Measurements from ENCODE around the gene MYO15A. TPM values are rescaled to one million over a fixed set of nuclear protein-coding genes. Genes with fewer than 3 reads are reported as not detected.

The MYO15A gene
- total RNA-seq, 1 experiment from 2014 or later: 0.28 TPM

- H3K4me3 ChIP-seq (ENCODE audit: low read depth, low read length, poor library complexity, severe bottlenecking): no peak overlapping the region
- no peak for DNase-seq (ENCODE audit: low spot score)
- no peaks in the 10 kb centered on the region for H3K4me1 ChIP-seq (ENCODE audit: insufficient read depth, low read length, poor library complexity, severe bottlenecking)
- no peaks in the 10 kb centered on the region for H3K9me3 ChIP-seq (ENCODE audit: low read depth, low read length, poor library complexity, severe bottlenecking)
- TF ChIP-seq, protein P1, sequence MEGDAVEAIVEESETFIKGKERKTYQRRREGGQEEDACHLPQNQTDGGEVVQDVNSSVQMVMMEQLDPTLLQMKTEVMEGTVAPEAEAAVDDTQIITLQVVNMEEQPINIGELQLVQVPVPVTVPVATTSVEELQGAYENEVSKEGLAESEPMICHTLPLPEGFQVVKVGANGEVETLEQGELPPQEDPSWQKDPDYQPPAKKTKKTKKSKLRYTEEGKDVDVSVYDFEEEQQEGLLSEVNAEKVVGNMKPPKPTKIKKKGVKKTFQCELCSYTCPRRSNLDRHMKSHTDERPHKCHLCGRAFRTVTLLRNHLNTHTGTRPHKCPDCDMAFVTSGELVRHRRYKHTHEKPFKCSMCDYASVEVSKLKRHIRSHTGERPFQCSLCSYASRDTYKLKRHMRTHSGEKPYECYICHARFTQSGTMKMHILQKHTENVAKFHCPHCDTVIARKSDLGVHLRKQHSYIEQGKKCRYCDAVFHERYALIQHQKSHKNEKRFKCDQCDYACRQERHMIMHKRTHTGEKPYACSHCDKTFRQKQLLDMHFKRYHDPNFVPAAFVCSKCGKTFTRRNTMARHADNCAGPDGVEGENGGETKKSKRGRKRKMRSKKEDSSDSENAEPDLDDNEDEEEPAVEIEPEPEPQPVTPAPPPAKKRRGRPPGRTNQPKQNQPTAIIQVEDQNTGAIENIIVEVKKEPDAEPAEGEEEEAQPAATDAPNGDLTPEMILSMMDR (conservative IDR thresholded peaks at IDR 0.05; ENCODE audit: low read depth, low read length): no peak
- TF ChIP-seq EZH2 (IDR thresholded peaks at IDR 0.05; ENCODE audit: borderline replicate concordance, low read depth, low read length, poor library complexity, severe bottlenecking): no peak
- no peaks in the 10 kb centered on the region for H3K27me3 ChIP-seq (replicated peaks; ENCODE audit: insufficient read depth, low read depth, low read length, poor library complexity)
- peaks cover 31% of the 10 kb centered on the region for H3K36me3 ChIP-seq (ENCODE audit: insufficient read depth, low read length, poor library complexity, severe bottlenecking)
- ChIA-PET POLR2A (ENCODE audit: low non-redundant PET) (no interaction called here), CTCF (no interaction called here)
- intact Hi-C loops (cut with micrococcal nuclease; ENCODE audit: unreplicated experiment): no loop called here
- H3K27ac ChIP-seq (ENCODE audit: low read depth, low read length, poor library complexity, severe bottlenecking): no peak overlapping the region
- BruUV-seq (replicated peaks): no TSS peak
Measured at GRCh38 chr17:18094409-18094807, 14.1 kb upstream of the MYO15A start.

DNA sequence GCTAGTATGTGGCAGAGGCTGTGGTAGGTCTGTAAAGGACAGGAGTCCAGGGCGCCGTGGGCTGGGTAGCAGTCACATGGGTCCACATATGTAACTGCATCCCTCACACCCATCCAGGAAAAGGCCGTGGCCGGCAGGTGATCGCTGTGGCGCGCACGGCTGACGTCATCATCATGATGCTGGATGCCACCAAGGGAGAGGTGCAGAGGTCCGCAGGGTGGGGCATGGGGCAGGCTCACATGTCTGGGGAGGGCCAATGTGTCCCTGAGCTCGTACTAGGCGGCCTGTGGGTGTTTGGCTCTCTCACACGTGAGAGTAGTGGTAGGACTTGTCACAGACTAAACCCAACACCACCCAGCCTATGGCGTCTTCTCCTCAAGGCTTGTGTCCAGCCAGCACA lies 9.0 kb upstream of the MYO15A start:
- intact Hi-C loops (cut with micrococcal nuclease; ENCODE audit: unreplicated experiment): no loop called here
- POLR2A ChIA-PET (ENCODE audit: low non-redundant PET): no interaction called here
- no TSS peak for BruUV-seq (replicated peaks)
- Histone ChIP-seq H3K4me3 (ENCODE audit: low read depth, low read length, poor library complexity, severe bottlenecking) (no peak overlapping the region), H3K36me3 (ENCODE audit: insufficient read depth, low read length, poor library complexity, severe bottlenecking) (peaks cover 29% of the 10 kb centered on the region), H3K9me3 (ENCODE audit: low read depth, low read length, poor library complexity, severe bottlenecking) (no peaks in the 10 kb centered on the region), H3K27ac (ENCODE audit: low read depth, low read length, poor library complexity, severe bottlenecking) (no peak overlapping the region), H3K4me1 (ENCODE audit: insufficient read depth, low read length, poor library complexity, severe bottlenecking) (no peaks in the 10 kb centered on the region), H3K27me3 (replicated peaks; ENCODE audit: insufficient read depth, low read depth, low read length, poor library complexity) (no peaks in the 10 kb centered on the region)
- no peak for DNase-seq (ENCODE audit: low spot score)
- TF ChIP-seq, protein P1 (conservative IDR thresholded peaks at IDR 0.05; ENCODE audit: low read depth, low read length): no peak
- TF ChIP-seq EZH2 (IDR thresholded peaks at IDR 0.05; ENCODE audit: borderline replicate concordance, low read depth, low read length, poor library complexity, severe bottlenecking): no peak
- CTCF ChIA-PET: no interaction called here

GRCh38 chr17:18100616-18101015 lies 7.9 kb upstream of the MYO15A start:
- intact Hi-C loops (cut with micrococcal nuclease; ENCODE audit: unreplicated experiment): no loop called here
- CTCF ChIA-PET: no interaction called here
- POLR2A ChIA-PET (ENCODE audit: low non-redundant PET): no interaction called here
- no peaks in the 10 kb centered on the region for H3K9me3 ChIP-seq (ENCODE audit: low read depth, low read length, poor library complexity, severe bottlenecking)
- no peak overlapping the region for H3K4me3 ChIP-seq (ENCODE audit: low read depth, low read length, poor library complexity, severe bottlenecking)
- no TSS peak for BruUV-seq (replicated peaks)
- no peaks in the 10 kb centered on the region for H3K27me3 ChIP-seq (replicated peaks; ENCODE audit: insufficient read depth, low read depth, low read length, poor library complexity)
- TF ChIP-seq EZH2 (IDR thresholded peaks at IDR 0.05; ENCODE audit: borderline replicate concordance, low read depth, low read length, poor library complexity, severe bottlenecking): no peak
- TF ChIP-seq, protein P1 (conservative IDR thresholded peaks at IDR 0.05; ENCODE audit: low read depth, low read length): no peak
- peaks cover 28% of the 10 kb centered on the region for H3K36me3 ChIP-seq (ENCODE audit: insufficient read depth, low read length, poor library complexity, severe bottlenecking)
- H3K27ac ChIP-seq (ENCODE audit: low read depth, low read length, poor library complexity, severe bottlenecking): no peak overlapping the region
- no peaks in the 10 kb centered on the region for H3K4me1 ChIP-seq (ENCODE audit: insufficient read depth, low read length, poor library complexity, severe bottlenecking)
- DNase-seq (ENCODE audit: low spot score): no peak
